Measurements from ENCODE around the gene C10orf120.

Gene C10orf120

GRCh38 chr10:122664501-122664900 lies 35.1 kb downstream of the C10orf120 start:
- DNase-seq (ENCODE audit: extremely low spot score, insufficient read length, low read depth) (no peak), FAIRE-seq (no peak)

- FAIRE-seq (no peak), DNase-seq (ENCODE audit: extremely low spot score, insufficient read length, low read depth) (no peak)
These were observed 36.0 kb downstream of the C10orf120 start for GRCh38 chr10:122663516-122664130.

- no peak for FAIRE-seq
These were observed 37.4 kb downstream of the C10orf120 start for GRCh38 chr10:122662231-122662630.

GRCh38 chr10:122660696-122661095 lies 39.0 kb downstream of the C10orf120 start:
- FAIRE-seq (no peak), DNase-seq (ENCODE audit: extremely low spot score, insufficient read length, low read depth) (no peak)

More at GRCh38 chr10:122662231-122662630, 37.4 kb downstream of the C10orf120 start:
- DNase-seq (ENCODE audit: extremely low spot score, insufficient read length, low read depth), result no peak

GRCh38 chr10:122659651-122660050 lies 40.0 kb downstream of the C10orf120 start:
- no peak for DNase-seq (ENCODE audit: extremely low spot score, insufficient read length, low read depth)
- FAIRE-seq, result no peak

- DNase-seq (ENCODE audit: extremely low spot score, insufficient read length, low read depth) (no peak), FAIRE-seq (no peak)
These were observed 40.5 kb downstream of the C10orf120 start for GRCh38 chr10:122659126-122659525.

- FAIRE-seq (no peak), DNase-seq (ENCODE audit: extremely low spot score, insufficient read length, low read depth) (no peak)
These were observed 41.1 kb downstream of the C10orf120 start for GRCh38 chr10:122658356-122659049.

GRCh38 chr10:122657729-122658128 lies 41.9 kb downstream of the C10orf120 start:
- DNase-seq (ENCODE audit: extremely low spot score, insufficient read length, low read depth) (no peak), FAIRE-seq (no peak)

GRCh38 chr10:122657255-122657654 lies 42.4 kb downstream of the C10orf120 start:
- FAIRE-seq, result no peak

GRCh38 chr10:122656741-122657140 lies 42.9 kb downstream of the C10orf120 start:
- FAIRE-seq, result no peak
- no peak for DNase-seq (ENCODE audit: extremely low spot score, insufficient read length, low read depth)

More at GRCh38 chr10:122657255-122657654, 42.4 kb downstream of the C10orf120 start:
- DNase-seq (ENCODE audit: extremely low spot score, insufficient read length, low read depth), result no peak

- DNase-seq (ENCODE audit: extremely low spot score, insufficient read length, low read depth), result no peak
- no peak for FAIRE-seq
These were observed 43.3 kb downstream of the C10orf120 start for GRCh38 chr10:122656308-122656705.

GRCh38 chr10:122655524-122656307 lies 43.9 kb downstream of the C10orf120 start:
- FAIRE-seq (no peak), DNase-seq (ENCODE audit: extremely low spot score, insufficient read length, low read depth) (no peak)

- FAIRE-seq, result no peak
- no peak for DNase-seq (ENCODE audit: extremely low spot score, insufficient read length, low read depth)
These were observed 49.3 kb downstream of the C10orf120 start for GRCh38 chr10:122650331-122650730.

- FAIRE-seq (no peak), DNase-seq (ENCODE audit: extremely low spot score, insufficient read length, low read depth) (no peak)
These were observed 49.7 kb downstream of the C10orf120 start for GRCh38 chr10:122649903-122650302.

- no peak for DNase-seq (ENCODE audit: extremely low spot score, insufficient read length, low read depth)
- peak; percentile 12 for FAIRE-seq
These were observed 50.8 kb downstream of the C10orf120 start for GRCh38 chr10:122648599-122649428.
